Activated CD4-positive, alpha-beta T cell treated with anti-CD3 and anti-CD28 coated beads, Interleukin-2, amount 10 ng/mL, durations not matched to agents 24 days and 14 days (primary cell): ENCODE results near the gene MSX1. TPM values are rescaled to one million over a fixed set of nuclear protein-coding genes. Genes with fewer than 3 reads are reported as not detected.

Source experiments
- DNase-seq: peaks from one replicate; pipeline ENCODE4 v3.0.0; 2022
- H3K27ac Mint-ChIP-seq: one replicate; pipeline ENCODE4 v1.8.0; 2022; ENCODE audit warnings: mild to moderate bottlenecking, mixed read lengths
- H3K27me3 Mint-ChIP-seq: one replicate; pipeline ENCODE4 v1.8.0; 2022; ENCODE audit warnings: mixed read lengths
- H3K36me3 Mint-ChIP-seq: one replicate; pipeline ENCODE4 v1.8.0; 2022; ENCODE audit warnings: low read depth, mild to moderate bottlenecking, mixed read lengths
- H3K4me1 Mint-ChIP-seq: one replicate; pipeline ENCODE4 v1.8.0; 2021; ENCODE audit warnings: mixed read lengths
- H3K4me3 Mint-ChIP-seq: one replicate; pipeline ENCODE4 v1.8.0; 2022; ENCODE audit warnings: mild to moderate bottlenecking, moderate library complexity, mixed read lengths
- H3K9me3 Mint-ChIP-seq: one replicate; pipeline ENCODE4 v1.8.0; 2021; ENCODE audit warnings: mixed read lengths
- intact Hi-C: fragments of 100-400 bp; cut with micrococcal nuclease; formaldehyde crosslinking; loops from one replicate; pipeline ENCODE4 v1.15.1; 2023
- total RNA-seq: library from RNA; stranded (reverse); gene quantifications from 2 replicates; pipeline ENCODE4 v1.2.3, GENCODE V29; 2022

MSX1 gene
- total RNA-seq, 1 donor from 2014 or later = not detected

- intact Hi-C loops = no loop called here
- Mint-ChIP-seq H3K9me3 (no peaks in the 10 kb centered on the region), H3K4me1 (no peaks in the 10 kb centered on the region), H3K4me3 (no peak overlapping the region), H3K27ac (no peak overlapping the region), H3K27me3 (no peaks in the 10 kb centered on the region), H3K36me3 (no peaks in the 10 kb centered on the region)
- DNase-seq = no peak
Observed at GRCh38 chr4:4912155-4912554, 52.7 kb downstream of the MSX1 start.

- no peak overlapping the region for H3K4me3 Mint-ChIP-seq
- no peaks in the 10 kb centered on the region for H3K4me1 Mint-ChIP-seq
- no peaks in the 10 kb centered on the region for H3K27me3 Mint-ChIP-seq
- no peak for DNase-seq
- intact Hi-C loops = no loop called here
- peaks cover 3% of the 10 kb centered on the region for H3K9me3 Mint-ChIP-seq
- H3K36me3 Mint-ChIP-seq = no peaks in the 10 kb centered on the region
- H3K27ac Mint-ChIP-seq = no peak overlapping the region
Observed at GRCh38 chr4:4913147-4913561, 53.7 kb downstream of the MSX1 start.

Other genes with a start within 250 kb of the MSX1 start
- gene CYTL1, start 159.8 kb downstream of the MSX1 start, total RNA-seq = not detected in 2 replicates
- not detected in 2 replicates for gene STK32B, start 191.8 kb downstream of the MSX1 start, total RNA-seq